ENCODE results near the gene KDELR3.

KDELR3 gene

GRCh38 chr22:38477585-38477984 is 9.7 kb downstream of the KDELR3 start:
- Histone ChIP-seq H3K4me2 (ENCODE audit: low read length) (no peak overlapping the region), H3K9me3 (replicated peaks; ENCODE audit: low read length) (no peaks in the 10 kb centered on the region), H3K4me3 (ENCODE audit: low read length) (no peak overlapping the region), H3K4me1 (ENCODE audit: control insufficient read depth, insufficient read depth, low read length) (no peaks in the 10 kb centered on the region), H3K36me3 (ENCODE audit: insufficient read depth, low read length) (peaks cover 39% of the 10 kb centered on the region), H3K27me3 (ENCODE audit: control insufficient read depth, insufficient read depth, low read length) (no peaks in the 10 kb centered on the region), H3K9ac (ENCODE audit: low read depth, low read length) (no peak overlapping the region)

- no peaks in the 10 kb centered on the region for H3K27me3 ChIP-seq (ENCODE audit: control insufficient read depth, insufficient read depth, low read length)
- H3K4me1 ChIP-seq (ENCODE audit: control insufficient read depth, insufficient read depth, low read length): no peaks in the 10 kb centered on the region
- no peaks in the 10 kb centered on the region for H3K9me3 ChIP-seq (replicated peaks; ENCODE audit: low read length)
- H3K36me3 ChIP-seq (ENCODE audit: insufficient read depth, low read length): peaks cover 56% of the 10 kb centered on the region
- H3K4me2 ChIP-seq (ENCODE audit: low read length): no peak overlapping the region
- no peak overlapping the region for H3K4me3 ChIP-seq (ENCODE audit: low read length)
- no peak overlapping the region for H3K9ac ChIP-seq (ENCODE audit: low read depth, low read length)
These were observed 11.4 kb downstream of the KDELR3 start for GRCh38 chr22:38479096-38479837.

- Histone ChIP-seq H3K4me3 (ENCODE audit: low read length) (no peak overlapping the region), H3K27me3 (ENCODE audit: control insufficient read depth, insufficient read depth, low read length) (no peaks in the 10 kb centered on the region), H3K36me3 (ENCODE audit: insufficient read depth, low read length) (peaks cover 73% of the 10 kb centered on the region), H3K9ac (ENCODE audit: low read depth, low read length) (no peak overlapping the region), H3K4me1 (ENCODE audit: control insufficient read depth, insufficient read depth, low read length) (no peaks in the 10 kb centered on the region), H3K9me3 (replicated peaks; ENCODE audit: low read length) (no peaks in the 10 kb centered on the region), H3K4me2 (ENCODE audit: low read length) (no peak overlapping the region)
These were observed 13.4 kb downstream of the KDELR3 start for GRCh38 chr22:38481162-38481870.

GRCh38 chr22:38481871-38482332 is 14.0 kb downstream of the KDELR3 start:
- H3K9me3 ChIP-seq (replicated peaks; ENCODE audit: low read length): no peaks in the 10 kb centered on the region
- peaks cover 79% of the 10 kb centered on the region for H3K36me3 ChIP-seq (ENCODE audit: insufficient read depth, low read length)
- H3K4me1 ChIP-seq (ENCODE audit: control insufficient read depth, insufficient read depth, low read length): no peaks in the 10 kb centered on the region
- H3K4me3 ChIP-seq (ENCODE audit: low read length): no peak overlapping the region
- H3K4me2 ChIP-seq (ENCODE audit: low read length): no peak overlapping the region
- H3K9ac ChIP-seq (ENCODE audit: low read depth, low read length): no peak overlapping the region
- H3K27me3 ChIP-seq (ENCODE audit: control insufficient read depth, insufficient read depth, low read length): no peaks in the 10 kb centered on the region

GRCh38 chr22:38482662-38483308 is 14.9 kb downstream of the KDELR3 start:
- H3K36me3 ChIP-seq (ENCODE audit: insufficient read depth, low read length): peaks cover 80% of the 10 kb centered on the region
- H3K27me3 ChIP-seq (ENCODE audit: control insufficient read depth, insufficient read depth, low read length): no peaks in the 10 kb centered on the region
- H3K4me2 ChIP-seq (ENCODE audit: low read length): no peak overlapping the region
- no peak overlapping the region for H3K4me3 ChIP-seq (ENCODE audit: low read length)
- H3K4me1 ChIP-seq (ENCODE audit: control insufficient read depth, insufficient read depth, low read length): no peaks in the 10 kb centered on the region
- no peaks in the 10 kb centered on the region for H3K9me3 ChIP-seq (replicated peaks; ENCODE audit: low read length)
- H3K9ac ChIP-seq (ENCODE audit: low read depth, low read length): no peak overlapping the region

- Histone ChIP-seq H3K4me2 (ENCODE audit: low read length) (no peak overlapping the region), H3K36me3 (ENCODE audit: insufficient read depth, low read length) (peaks cover 87% of the 10 kb centered on the region), H3K27me3 (ENCODE audit: control insufficient read depth, insufficient read depth, low read length) (no peaks in the 10 kb centered on the region), H3K4me1 (ENCODE audit: control insufficient read depth, insufficient read depth, low read length) (no peaks in the 10 kb centered on the region), H3K4me3 (ENCODE audit: low read length) (no peak overlapping the region), H3K9me3 (replicated peaks; ENCODE audit: low read length) (no peaks in the 10 kb centered on the region), H3K9ac (ENCODE audit: low read depth, low read length) (no peak overlapping the region)
These were observed 16.3 kb downstream of the KDELR3 start for GRCh38 chr22:38484244-38484643.

- no peak overlapping the region for H3K9ac ChIP-seq (ENCODE audit: low read depth, low read length)
- no peaks in the 10 kb centered on the region for H3K27me3 ChIP-seq (ENCODE audit: control insufficient read depth, insufficient read depth, low read length)
- H3K36me3 ChIP-seq (ENCODE audit: insufficient read depth, low read length): peaks cover 94% of the 10 kb centered on the region
- no peaks in the 10 kb centered on the region for H3K9me3 ChIP-seq (replicated peaks; ENCODE audit: low read length)
- H3K4me3 ChIP-seq (ENCODE audit: low read length): no peak overlapping the region
- H3K4me1 ChIP-seq (ENCODE audit: control insufficient read depth, insufficient read depth, low read length): no peaks in the 10 kb centered on the region
- no peak overlapping the region for H3K4me2 ChIP-seq (ENCODE audit: low read length)
These were observed 17.9 kb downstream of the KDELR3 start for GRCh38 chr22:38485783-38486182.

- no peak overlapping the region for H3K4me2 ChIP-seq (ENCODE audit: low read length)
- H3K9me3 ChIP-seq (replicated peaks; ENCODE audit: low read length): no peaks in the 10 kb centered on the region
- peaks cover 19% of the 10 kb centered on the region for H3K4me1 ChIP-seq (ENCODE audit: control insufficient read depth, insufficient read depth, low read length)
- H3K9ac ChIP-seq (ENCODE audit: low read depth, low read length): no peak overlapping the region
- H3K36me3 ChIP-seq (ENCODE audit: insufficient read depth, low read length): peaks cover 93% of the 10 kb centered on the region
- H3K4me3 ChIP-seq (ENCODE audit: low read length): no peak overlapping the region
- H3K27me3 ChIP-seq (ENCODE audit: control insufficient read depth, insufficient read depth, low read length): no peaks in the 10 kb centered on the region
These were observed 20.1 kb downstream of the KDELR3 start for GRCh38 chr22:38487946-38488345.

GRCh38 chr22:38489142-38489541 is 21.2 kb downstream of the KDELR3 start:
- Histone ChIP-seq H3K4me2 (ENCODE audit: low read length) (no peak overlapping the region), H3K36me3 (ENCODE audit: insufficient read depth, low read length) (peaks cover 93% of the 10 kb centered on the region), H3K4me1 (ENCODE audit: control insufficient read depth, insufficient read depth, low read length) (peaks cover 31% of the 10 kb centered on the region), H3K9me3 (replicated peaks; ENCODE audit: low read length) (no peaks in the 10 kb centered on the region), H3K4me3 (ENCODE audit: low read length) (no peak overlapping the region), H3K9ac (ENCODE audit: low read depth, low read length) (no peak overlapping the region), H3K27me3 (ENCODE audit: control insufficient read depth, insufficient read depth, low read length) (no peaks in the 10 kb centered on the region)

GRCh38 chr22:38489561-38490145 is 21.8 kb downstream of the KDELR3 start:
- H3K4me1 ChIP-seq (ENCODE audit: control insufficient read depth, insufficient read depth, low read length): peaks cover 36% of the 10 kb centered on the region
- no peak overlapping the region for H3K4me2 ChIP-seq (ENCODE audit: low read length)
- H3K36me3 ChIP-seq (ENCODE audit: insufficient read depth, low read length): peaks cover 93% of the 10 kb centered on the region
- no peak overlapping the region for H3K4me3 ChIP-seq (ENCODE audit: low read length)
- H3K9ac ChIP-seq (ENCODE audit: low read depth, low read length): no peak overlapping the region
- no peaks in the 10 kb centered on the region for H3K27me3 ChIP-seq (ENCODE audit: control insufficient read depth, insufficient read depth, low read length)
- H3K9me3 ChIP-seq (replicated peaks; ENCODE audit: low read length): no peaks in the 10 kb centered on the region

- Histone ChIP-seq H3K27me3 (ENCODE audit: control insufficient read depth, insufficient read depth, low read length) (no peaks in the 10 kb centered on the region), H3K36me3 (ENCODE audit: insufficient read depth, low read length) (peaks cover 93% of the 10 kb centered on the region), H3K9me3 (replicated peaks; ENCODE audit: low read length) (no peaks in the 10 kb centered on the region), H3K4me2 (ENCODE audit: low read length) (no peak overlapping the region), H3K4me3 (ENCODE audit: low read length) (no peak overlapping the region), H3K4me1 (ENCODE audit: control insufficient read depth, insufficient read depth, low read length) (peaks cover 41% of the 10 kb centered on the region), H3K9ac (ENCODE audit: low read depth, low read length) (no peak overlapping the region)
These were observed 22.6 kb downstream of the KDELR3 start for GRCh38 chr22:38490475-38490874.

All from skeletal muscle satellite cell (primary cell).